Neuronal stem cell (in vitro differentiated cells): ENCODE results near the gene MTM1.

ENCODE experiments used
- DNase-seq: peaks from one replicate; pipeline ENCODE4 v3.0.0-alpha.2; 2013; ENCODE audit warnings: low spot score
- H2AFZ ChIP-seq: one replicate; pipeline ENCODE4 v1.6.1; 2013; ENCODE audit warnings: mild to moderate bottlenecking, low read length, inconsistent platforms
- H2AK5ac ChIP-seq: 2 replicates; pipeline ENCODE4 v1.6.1; 2013; ENCODE audit warnings: low read depth, mild to moderate bottlenecking, inconsistent platforms, low read length, moderate library complexity, mixed read lengths
- H2BK120ac ChIP-seq: 2 replicates; pipeline ENCODE4 v1.6.1; 2013; ENCODE audit warnings: low read depth, mild to moderate bottlenecking, inconsistent platforms, low read length, moderate library complexity, mixed read lengths
- H2BK12ac ChIP-seq: one replicate; pipeline ENCODE4 v1.6.1; 2013; ENCODE audit warnings: low read length, inconsistent platforms
- H2BK15ac ChIP-seq: 2 replicates; pipeline ENCODE4 v1.6.1; 2013; ENCODE audit warnings: mild to moderate bottlenecking, low read length, inconsistent platforms, mixed read lengths
- H2BK5ac ChIP-seq: one replicate; pipeline ENCODE4 v1.6.1; 2013; ENCODE audit warnings: inconsistent platforms, mild to moderate bottlenecking, low read length, moderate library complexity
- H3K14ac ChIP-seq: one replicate; pipeline ENCODE4 v1.6.1; 2013; ENCODE audit warnings: low read length, inconsistent platforms
- H3K18ac ChIP-seq: 2 replicates; pipeline ENCODE4 v1.6.1; 2013; ENCODE audit warnings: low read length, inconsistent platforms
- H3K23ac ChIP-seq: 2 replicates; pipeline ENCODE4 v1.6.1; 2013; ENCODE audit warnings: low read depth, mild to moderate bottlenecking, mixed read lengths, low read length, inconsistent platforms; ENCODE audit not compliant: poor library complexity
- H3K27ac ChIP-seq: replicated peaks from 3 replicates; pipeline ENCODE4 v1.5.1; 2013; ENCODE audit warnings: low read length, inconsistent platforms
- H3K27me3 ChIP-seq, 3 experiments: 2 replicates each; pipeline ENCODE4 v1.6.1; 2013; ENCODE audit warnings: low read length in 3 of 3, mild to moderate bottlenecking in 2 of 3, inconsistent platforms in 1 of 3, low read depth in 1 of 3, mixed read lengths in 1 of 3, moderate library complexity in 1 of 3; ENCODE audit not compliant: control insufficient read depth in 3 of 3, insufficient read depth in 3 of 3
- H3K36me3 ChIP-seq, 2 donors: replicated peaks in 1 of 2; 2 replicates each; pipeline ENCODE4 v1.6.1; 2013; ENCODE audit warnings: low read length in 2 of 2; ENCODE audit not compliant: control insufficient read depth in 2 of 2, insufficient read depth in 2 of 2
- H3K4ac ChIP-seq: 2 replicates; pipeline ENCODE4 v1.6.1; 2013; ENCODE audit warnings: inconsistent platforms, mild to moderate bottlenecking, low read length, moderate library complexity
- H3K4me1 ChIP-seq, 2 donors: 1 replicate in 1 of 2; 2 replicates in 1 of 2; pipeline ENCODE4 v1.6.1; 2013; ENCODE audit warnings: low read length in 2 of 2, low read depth in 1 of 2; ENCODE audit not compliant: control insufficient read depth in 2 of 2, insufficient read depth in 1 of 2
- H3K4me2 ChIP-seq: one replicate; pipeline ENCODE4 v1.6.1; 2013; ENCODE audit warnings: mild to moderate bottlenecking, low read length, inconsistent platforms; ENCODE audit not compliant: insufficient read depth, poor library complexity, severe bottlenecking
- H3K4me3 ChIP-seq, 2 donors: 2 replicates each; pipeline ENCODE4 v1.5.1; 2013; ENCODE audit warnings: low read length in 2 of 2, mild to moderate bottlenecking in 2 of 2, inconsistent platforms in 1 of 2, moderate library complexity in 1 of 2
- H3K79me1 ChIP-seq: one replicate; pipeline ENCODE4 v1.6.1; 2013; ENCODE audit warnings: low read depth, mild to moderate bottlenecking, inconsistent platforms, low read length, moderate library complexity
- H3K9ac ChIP-seq: one replicate; pipeline ENCODE4 v1.6.1; 2013; ENCODE audit warnings: mild to moderate bottlenecking, low read depth, low read length, inconsistent platforms; ENCODE audit not compliant: poor library complexity
- H3K9me3 ChIP-seq, 2 donors: replicated peaks in 1 of 2; 2 replicates each; pipeline versions ENCODE3 to v1.6.1; 2013; ENCODE audit warnings: low read length in 2 of 2, mild to moderate bottlenecking in 2 of 2, inconsistent platforms in 1 of 2, low read depth in 1 of 2, mixed read lengths in 1 of 2, moderate library complexity in 1 of 2; ENCODE audit not compliant: control insufficient read depth in 2 of 2, insufficient read depth in 1 of 2
- H4K8ac ChIP-seq: one replicate; pipeline ENCODE4 v1.6.1; 2013; ENCODE audit warnings: low read depth, mild to moderate bottlenecking, inconsistent platforms, low read length, moderate library complexity
- H4K91ac ChIP-seq: one replicate; pipeline ENCODE4 v1.6.1; 2013; ENCODE audit warnings: low read length, low read depth, mild to moderate bottlenecking, inconsistent platforms; ENCODE audit not compliant: poor library complexity
- WGBS, 2 donors: extraction: QIAGEN DNeasy Blood & Tissue Kit; methylation state at CpG; one replicate each; pipeline ENCODE4 v1.1.7; 2013; ENCODE audit warnings: missing lambda C conversion rate in 2 of 2, mixed read lengths in 1 of 2; ENCODE audit not compliant: insufficient read length in 2 of 2, insufficient replicate concordance in 1 of 2; ENCODE audit errors: extremely low coverage in 2 of 2; 5-methylcytosine and 5-hydroxymethylcytosine counted together

MTM1 gene

GRCh38 chrX:150574559-150575418, 6.4 kb downstream of the MTM1 start:
- H4K91ac ChIP-seq = no peak overlapping the region
- no peak overlapping the region for H2BK15ac ChIP-seq
- WGBS, 2 donors = no CpG with 5 or more reads among the region's 13 CpGs
- H3K18ac ChIP-seq = no peak overlapping the region
- H3K4me1 ChIP-seq = peaks cover 0 to 3% of the 10 kb centered on the region in 2 donors
- no peak overlapping the region for H3K4ac ChIP-seq
- H3K9me3 ChIP-seq = no peaks in the 10 kb centered on the region
- no peak overlapping the region for H2BK12ac ChIP-seq
- no peak overlapping the region for H3K27ac ChIP-seq
- no peak overlapping the region for H2BK120ac ChIP-seq
- H4K8ac ChIP-seq = no peak overlapping the region
- H2BK5ac ChIP-seq = no peak overlapping the region
- H2AK5ac ChIP-seq = no peak overlapping the region
- H2AFZ ChIP-seq = no peak overlapping the region
- H3K79me1 ChIP-seq = no peaks in the 10 kb centered on the region
- H3K4me3 ChIP-seq = no peak overlapping the region
- no peak overlapping the region for H3K4me2 ChIP-seq
- no peaks in the 10 kb centered on the region for H3K27me3 ChIP-seq
- no peak overlapping the region for H3K23ac ChIP-seq
- no peaks in the 10 kb centered on the region for H3K36me3 ChIP-seq
- H3K9ac ChIP-seq = no peak overlapping the region
- no peak overlapping the region for H3K14ac ChIP-seq
- no peak for DNase-seq

GRCh38 chrX:150575419-150575814, 7.0 kb downstream of the MTM1 start:
- WGBS, 2 donors = no CpG with 5 or more reads among the region's 5 CpGs
- no peak overlapping the region for H3K4ac ChIP-seq
- H4K8ac ChIP-seq = no peak overlapping the region

GRCh38 chrX:150577174-150577573, 8.8 kb downstream of the MTM1 start:
- Histone ChIP-seq H2AK5ac (no peak overlapping the region), H3K4ac (no peak overlapping the region), H3K36me3 (no peaks in the 10 kb centered on the region), H3K4me1 (peaks cover 0 to 3% of the 10 kb centered on the region in 2 donors), H2BK15ac (no peak overlapping the region), H3K4me2 (no peak overlapping the region), H3K14ac (no peak overlapping the region), H3K9ac (no peak overlapping the region), H2BK120ac (no peak overlapping the region), H3K27ac (no peak overlapping the region), H3K27me3 (no peaks in the 10 kb centered on the region), H4K8ac (no peak overlapping the region), H3K79me1 (no peaks in the 10 kb centered on the region), H2AFZ (no peak overlapping the region), H4K91ac (no peak overlapping the region), H2BK12ac (no peak overlapping the region), H3K9me3 (no peaks in the 10 kb centered on the region), H3K18ac (no peak overlapping the region), H3K4me3 (no peak overlapping the region), H3K23ac (no peak overlapping the region), H2BK5ac (no peak overlapping the region)
- no peak for DNase-seq
- WGBS, 2 donors = no CpG with 5 or more reads among the region's 1 CpG

More at GRCh38 chrX:150575419-150575814, 7.0 kb downstream of the MTM1 start:
- no peak overlapping the region for H4K91ac ChIP-seq
- no peak overlapping the region for H3K4me3 ChIP-seq
- H3K27me3 ChIP-seq = no peaks in the 10 kb centered on the region
- no peak overlapping the region for H2BK15ac ChIP-seq
- no peaks in the 10 kb centered on the region for H3K79me1 ChIP-seq
- no peak overlapping the region for H3K4me2 ChIP-seq
- H3K14ac ChIP-seq = no peak overlapping the region
- H3K27ac ChIP-seq = no peak overlapping the region
- no peak overlapping the region for H3K9ac ChIP-seq
- no peak overlapping the region for H2BK5ac ChIP-seq
- H3K23ac ChIP-seq = no peak overlapping the region
- H3K9me3 ChIP-seq = no peaks in the 10 kb centered on the region
- no peak for DNase-seq
- no peak overlapping the region for H2BK12ac ChIP-seq
- no peak overlapping the region for H2AFZ ChIP-seq
- no peak overlapping the region for H3K18ac ChIP-seq
- H3K36me3 ChIP-seq = no peaks in the 10 kb centered on the region
- no peak overlapping the region for H2AK5ac ChIP-seq
- H3K4me1 ChIP-seq = peaks cover 0 to 3% of the 10 kb centered on the region in 2 donors
- H2BK120ac ChIP-seq = no peak overlapping the region

- no peaks in the 10 kb centered on the region for H3K27me3 ChIP-seq
- no peak overlapping the region for H3K4ac ChIP-seq
- no peak overlapping the region for H2BK12ac ChIP-seq
- no peak overlapping the region for H2AFZ ChIP-seq
- no peak overlapping the region for H4K91ac ChIP-seq
- no peak overlapping the region for H3K23ac ChIP-seq
- H3K4me2 ChIP-seq = no peak overlapping the region
- DNase-seq = no peak
- H3K4me1 ChIP-seq = no peaks in the 10 kb centered on the region
- H2AK5ac ChIP-seq = no peak overlapping the region
- H2BK120ac ChIP-seq = no peak overlapping the region
- H3K9me3 ChIP-seq = no peaks in the 10 kb centered on the region
- no peak overlapping the region for H3K4me3 ChIP-seq
- H2BK5ac ChIP-seq = no peak overlapping the region
- no peak overlapping the region for H3K9ac ChIP-seq
- H2BK15ac ChIP-seq = no peak overlapping the region
- no peak overlapping the region for H3K14ac ChIP-seq
- no peak overlapping the region for H3K18ac ChIP-seq
- no peak overlapping the region for H4K8ac ChIP-seq
- no peaks in the 10 kb centered on the region for H3K79me1 ChIP-seq
- no peaks in the 10 kb centered on the region for H3K36me3 ChIP-seq
- no peak overlapping the region for H3K27ac ChIP-seq
- no CpG with 5 or more reads among the region's 4 CpGs for WGBS, 2 donors
Observed at GRCh38 chrX:150581093-150581775, 12.8 kb downstream of the MTM1 start.
